Measurements from ENCODE around the gene CLTA. TPM values are rescaled to one million over a fixed set of nuclear protein-coding genes. Genes with fewer than 3 reads are reported as not detected.

The CLTA gene
- total RNA-seq, 2 donors from 2014 or later, result 210 to 312 TPM

GRCh38 chr9:36144309-36145232 is 46.1 kb upstream of the CLTA start:
- no peaks in the 10 kb centered on the region for H3K9me3 ChIP-seq
- no peak for TF ChIP-seq CTCF (IDR thresholded peaks at IDR 0.05)
- H3K4me1 ChIP-seq, result peaks cover 19% of the 10 kb centered on the region
- no peaks in the 10 kb centered on the region for H3K27me3 ChIP-seq
- no peak overlapping the region for H3K4me3 ChIP-seq
- no peak overlapping the region for H3K9ac ChIP-seq (ENCODE audit: low read depth in 2 of 2, low read length in 2 of 2)
- DNase-seq, result no peak
- intact Hi-C loops (cut with DNase I), result no loop called here
- no peak overlapping the region for H3K27ac ChIP-seq
- H3K36me3 ChIP-seq, result no peaks in the 10 kb centered on the region

GRCh38 chr9:36145970-36146369 is 44.8 kb upstream of the CLTA start:
- intact Hi-C loops (cut with DNase I), result no loop called here
- Histone ChIP-seq H3K27ac (no peak overlapping the region), H3K9ac (ENCODE audit: low read depth in 2 of 2, low read length in 2 of 2) (no peak overlapping the region), H3K4me3 (no peak overlapping the region), H3K27me3 (no peaks in the 10 kb centered on the region), H3K4me1 (peaks cover 19% of the 10 kb centered on the region), H3K36me3 (no peaks in the 10 kb centered on the region), H3K9me3 (no peaks in the 10 kb centered on the region)
- no peak for TF ChIP-seq CTCF (IDR thresholded peaks at IDR 0.05)
- DNase-seq, result no peak

GRCh38 chr9:36146651-36147050 is 44.1 kb upstream of the CLTA start:
- H3K4me1 ChIP-seq, result peaks cover 14% of the 10 kb centered on the region
- no peak overlapping the region for H3K27ac ChIP-seq
- H3K9ac ChIP-seq (ENCODE audit: low read depth in 2 of 2, low read length in 2 of 2), result no peak overlapping the region
- H3K4me3 ChIP-seq, result no peak overlapping the region
- no peak for TF ChIP-seq CTCF (IDR thresholded peaks at IDR 0.05)
- H3K9me3 ChIP-seq, result no peaks in the 10 kb centered on the region
- intact Hi-C loops (cut with DNase I), result no loop called here
- no peaks in the 10 kb centered on the region for H3K27me3 ChIP-seq
- no peaks in the 10 kb centered on the region for H3K36me3 ChIP-seq
- DNase-seq, result no peak

GRCh38 chr9:36147441-36148175 is 43.1 kb upstream of the CLTA start:
- no peaks in the 10 kb centered on the region for H3K27me3 ChIP-seq
- H3K27ac ChIP-seq, result peak overlapping the region; percentile 77
- no peak for DNase-seq
- intact Hi-C loops (cut with DNase I), result no loop called here
- no peak overlapping the region for H3K9ac ChIP-seq (ENCODE audit: low read depth in 2 of 2, low read length in 2 of 2)
- peaks cover 8% of the 10 kb centered on the region for H3K4me1 ChIP-seq
- no peak overlapping the region for H3K4me3 ChIP-seq
- TF ChIP-seq CTCF (IDR thresholded peaks at IDR 0.05), result no peak
- no peaks in the 10 kb centered on the region for H3K9me3 ChIP-seq
- H3K36me3 ChIP-seq, result no peaks in the 10 kb centered on the region

- no peaks in the 10 kb centered on the region for H3K27me3 ChIP-seq
- intact Hi-C loops (cut with DNase I), result no loop called here
- H3K9ac ChIP-seq (ENCODE audit: low read depth in 2 of 2, low read length in 2 of 2), result peak overlapping the region in 1 of 2 donors; percentile 64
- H3K27ac ChIP-seq, result peak overlapping the region; percentile 77
- peaks cover 4% of the 10 kb centered on the region for H3K4me1 ChIP-seq
- H3K4me3 ChIP-seq, result no peak overlapping the region
- DNase-seq, result peak; percentile 86
- no peak for TF ChIP-seq CTCF (IDR thresholded peaks at IDR 0.05)
- no peaks in the 10 kb centered on the region for H3K36me3 ChIP-seq
- H3K9me3 ChIP-seq, result no peaks in the 10 kb centered on the region
Observed at GRCh38 chr9:36148311-36149051, 42.2 kb upstream of the CLTA start.
